Panc1 (cell line): ENCODE measurements around the gene SNCB. TPM values are rescaled to one million over a fixed set of nuclear protein-coding genes. Genes with fewer than 3 reads are reported as not detected.
A peak's percentile ranks its signal among the peaks of the same experiment; 100 is the strongest.

ENCODE experiments used
- ATAC-seq: fragments of 200-7000 bp; cut with Tn5 transposase; 2 replicates; pipeline ENCODE4 v1.9.1; 2020; ENCODE audit warnings: mild to moderate bottlenecking, moderate library complexity
- BruUV-seq: library from RNA; stranded (reverse); fragments of 400-500 nt; replicated peaks from 2 replicates; lab custom pipeline; 2021; lab: Mats Ljungman, UMichigan
- CTCF ChIA-PET: fragments of 300-600 bp; sonication (Branson Sonifier 250); formaldehyde crosslinking; loops from one replicate; lab custom pipeline; 2022; ENCODE audit warnings: antibody characterized with exemption; lab: Charles Lee
- POLR2A ChIA-PET: fragments of 300-600 bp; sonication (Branson Sonifier 250); formaldehyde crosslinking; loops from one replicate; lab custom pipeline; 2022; ENCODE audit warnings: antibody characterized with exemption; lab: Charles Lee
- DNase-seq: peaks from one replicate; pipeline ENCODE4 v3.0.0-alpha.2; 2010; ENCODE audit warnings: low read depth, low spot score
- H3K27ac ChIP-seq: 2 replicates; pipeline ENCODE4 v1.5.1; 2011; ENCODE audit warnings: mild to moderate bottlenecking, low read length, inconsistent platforms
- H3K27me3 ChIP-seq: fragments of 200-500 bp; sonication (Bioruptor generic); 2 replicates; pipeline ENCODE4 v1.6.0; 2014; ENCODE audit warnings: low read length, inconsistent platforms; ENCODE audit not compliant: control insufficient read depth, insufficient read depth
- H3K36me3 ChIP-seq: fragments of 200-500 bp; sonication (Bioruptor generic); 2 replicates; pipeline ENCODE4 v1.5.1; 2014; ENCODE audit warnings: inconsistent platforms, mild to moderate bottlenecking, low read length, moderate library complexity; ENCODE audit not compliant: control insufficient read depth, insufficient read depth
- H3K4me1 ChIP-seq: 2 replicates; pipeline ENCODE4 v1.5.1; 2011; ENCODE audit warnings: inconsistent platforms, mild to moderate bottlenecking, low read length, moderate library complexity; ENCODE audit not compliant: control insufficient read depth, insufficient read depth
- H3K4me3 ChIP-seq, 2 experiments: 2 replicates each; pipeline ENCODE4 v1.5.1; 2011 to 2012; ENCODE audit warnings: low read depth in 2 of 2, low read length in 2 of 2, mild to moderate bottlenecking in 2 of 2, inconsistent platforms in 1 of 2, moderate library complexity in 1 of 2
- H3K9me3 ChIP-seq: fragments of 200-500 bp; sonication (Bioruptor generic); 2 replicates; pipeline ENCODE4 v1.5.1; 2014; ENCODE audit warnings: low read depth, mild to moderate bottlenecking, inconsistent platforms, low read length, moderate library complexity; ENCODE audit not compliant: control insufficient read depth, insufficient read depth
- POLR2AphosphoS5 ChIP-seq: IDR thresholded peaks from 2 replicates; pipeline ENCODE4 v1.6.1; 2012; ENCODE audit warnings: mild to moderate bottlenecking, low read depth, low read length, moderate library complexity
- SIN3A ChIP-seq: IDR thresholded peaks from 2 replicates; pipeline ENCODE4 v1.6.1; 2012; ENCODE audit warnings: low read depth, mild to moderate bottlenecking, low read length, moderate library complexity, borderline replicate concordance; ENCODE audit not compliant: insufficient read depth
- TCF7L2 ChIP-seq: IDR thresholded peaks from 2 replicates; pipeline ENCODE4 v1.6.1; 2011; ENCODE audit warnings: mild to moderate bottlenecking, low read depth, low read length, inconsistent platforms
- in situ Hi-C: cut with HindIII; loops from 2 replicates; pipeline ENCODE4 v1.10.0; 2016; ENCODE audit warnings: low sequenced_read_pairs, low pct_unique_long_range_greater_than_20kb
- intact Hi-C: fragments of 100-400 bp; cut with micrococcal nuclease; formaldehyde crosslinking; loops from one replicate; pipeline ENCODE4 v1.10.0; 2022; ENCODE audit not compliant: unreplicated experiment
- microRNA-seq: library from miRNA; unstranded; fragments of <30 nt; microRNA quantifications from one replicate; pipeline ENCODE4 v1.1.0, GENCODE V29; 2020; ENCODE audit not compliant: unreplicated experiment
- total RNA-seq: library from RNA; stranded (reverse); gene quantifications from one replicate; pipeline ENCODE4 v1.2.1, GENCODE V29; 2021; ENCODE audit not compliant: unreplicated experiment
- TF ChIP-seq, protein P1 (sequence below): fragments of 450-650 bp; IDR thresholded peaks from 2 replicates; pipeline ENCODE4 v1.5.1; 2017; ENCODE audit warnings: mild to moderate bottlenecking
- TF ChIP-seq, protein P2 (sequence below), 2 experiments: IDR thresholded peaks; 2 replicates each; pipeline ENCODE4 v1.6.1; 2011 to 2012; ENCODE audit warnings: low read depth in 2 of 2, control low read depth in 1 of 2, low read length in 1 of 2, mild to moderate bottlenecking in 1 of 2, moderate library complexity in 1 of 2; ENCODE audit not compliant: insufficient read depth in 1 of 2

The SNCB gene
- total RNA-seq, 1 experiment from 2014 or later = 0.77 TPM

DNA sequence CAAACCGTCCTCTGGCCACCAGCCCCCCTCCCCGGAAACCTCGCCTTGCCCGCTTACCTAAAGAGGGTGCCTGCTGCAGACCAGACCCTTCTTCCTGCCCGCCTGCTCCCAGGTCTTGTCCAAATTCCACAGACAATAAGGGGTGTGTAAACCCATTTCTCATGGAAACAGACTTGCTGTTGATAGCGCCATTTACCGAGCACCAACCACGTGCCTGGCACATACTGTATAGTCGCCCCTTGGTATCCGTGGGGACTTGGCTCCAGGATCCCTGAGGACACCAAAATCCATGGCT, 56.1 kb downstream of the SNCB start:
- no peak for TF ChIP-seq SIN3A
- TF ChIP-seq, protein P1, sequence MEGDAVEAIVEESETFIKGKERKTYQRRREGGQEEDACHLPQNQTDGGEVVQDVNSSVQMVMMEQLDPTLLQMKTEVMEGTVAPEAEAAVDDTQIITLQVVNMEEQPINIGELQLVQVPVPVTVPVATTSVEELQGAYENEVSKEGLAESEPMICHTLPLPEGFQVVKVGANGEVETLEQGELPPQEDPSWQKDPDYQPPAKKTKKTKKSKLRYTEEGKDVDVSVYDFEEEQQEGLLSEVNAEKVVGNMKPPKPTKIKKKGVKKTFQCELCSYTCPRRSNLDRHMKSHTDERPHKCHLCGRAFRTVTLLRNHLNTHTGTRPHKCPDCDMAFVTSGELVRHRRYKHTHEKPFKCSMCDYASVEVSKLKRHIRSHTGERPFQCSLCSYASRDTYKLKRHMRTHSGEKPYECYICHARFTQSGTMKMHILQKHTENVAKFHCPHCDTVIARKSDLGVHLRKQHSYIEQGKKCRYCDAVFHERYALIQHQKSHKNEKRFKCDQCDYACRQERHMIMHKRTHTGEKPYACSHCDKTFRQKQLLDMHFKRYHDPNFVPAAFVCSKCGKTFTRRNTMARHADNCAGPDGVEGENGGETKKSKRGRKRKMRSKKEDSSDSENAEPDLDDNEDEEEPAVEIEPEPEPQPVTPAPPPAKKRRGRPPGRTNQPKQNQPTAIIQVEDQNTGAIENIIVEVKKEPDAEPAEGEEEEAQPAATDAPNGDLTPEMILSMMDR = peak; percentile 72
- CTCF ChIA-PET = interaction anchor here (0.5 to 2.0 kb wide), 3 partner anchors 9 to 146 kb away, joined by 5 to 9 read pairs (median 6); partner anchors contain the start of gene TSPAN17
- Histone ChIP-seq H3K9me3 (no peaks in the 10 kb centered on the region), H3K27ac (no peak overlapping the region), H3K4me3 (no peak overlapping the region), H3K36me3 (no peaks in the 10 kb centered on the region), H3K27me3 (no peaks in the 10 kb centered on the region), H3K4me1 (no peaks in the 10 kb centered on the region; the same call in 1 of the 2 replicates)
- DNase-seq (no peak), ATAC-seq (peak; percentile 6; the same call in 1 of the 2 replicates)
- no TSS peak for BruUV-seq
- intact Hi-C loops (no loop called here), in situ Hi-C loops (no loop called here)
- POLR2A ChIA-PET = no interaction called here

DNA sequence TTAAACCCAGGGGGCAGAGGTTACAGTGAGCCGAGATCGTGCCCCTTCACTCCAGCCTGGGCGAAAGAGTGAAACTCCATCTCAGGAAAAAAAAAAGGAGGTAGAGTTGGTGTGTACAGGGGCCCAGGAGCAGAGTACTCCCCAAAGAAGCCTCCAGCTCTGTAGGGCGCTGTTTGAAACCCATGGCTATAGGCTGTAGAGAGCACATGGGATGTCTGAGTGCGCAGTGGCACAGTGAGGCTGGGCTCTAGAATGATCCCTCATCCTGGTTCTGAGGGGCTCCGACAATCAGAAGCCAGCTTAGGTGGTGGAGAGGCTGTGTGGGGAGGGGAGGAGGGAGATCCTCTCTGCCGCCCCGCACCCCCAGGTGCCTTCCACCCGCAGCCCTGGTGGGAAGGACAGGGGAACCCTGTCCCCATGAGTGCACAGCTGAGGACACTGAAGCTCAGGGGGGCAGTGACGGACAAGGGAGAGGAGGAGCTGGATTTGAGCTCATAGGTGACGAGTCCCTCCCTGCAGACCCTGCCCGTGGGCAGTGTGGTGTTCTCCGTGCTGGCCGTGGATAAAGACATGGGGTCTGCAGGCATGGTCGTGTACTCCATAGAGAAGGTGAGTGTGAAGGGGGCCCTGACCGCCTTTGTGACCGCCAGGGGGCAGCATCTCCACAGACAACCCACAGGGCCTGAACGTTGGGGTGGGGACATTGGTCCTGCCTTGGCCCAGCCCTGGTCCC, 56.6 kb downstream of the SNCB start:
- no TSS peak for BruUV-seq
- TF ChIP-seq TCF7L2 (no peak), POLR2AphosphoS5 (no peak), SIN3A (no peak)
- TF ChIP-seq, protein P1 = peak; percentile 95
- TF ChIP-seq, protein P2, sequence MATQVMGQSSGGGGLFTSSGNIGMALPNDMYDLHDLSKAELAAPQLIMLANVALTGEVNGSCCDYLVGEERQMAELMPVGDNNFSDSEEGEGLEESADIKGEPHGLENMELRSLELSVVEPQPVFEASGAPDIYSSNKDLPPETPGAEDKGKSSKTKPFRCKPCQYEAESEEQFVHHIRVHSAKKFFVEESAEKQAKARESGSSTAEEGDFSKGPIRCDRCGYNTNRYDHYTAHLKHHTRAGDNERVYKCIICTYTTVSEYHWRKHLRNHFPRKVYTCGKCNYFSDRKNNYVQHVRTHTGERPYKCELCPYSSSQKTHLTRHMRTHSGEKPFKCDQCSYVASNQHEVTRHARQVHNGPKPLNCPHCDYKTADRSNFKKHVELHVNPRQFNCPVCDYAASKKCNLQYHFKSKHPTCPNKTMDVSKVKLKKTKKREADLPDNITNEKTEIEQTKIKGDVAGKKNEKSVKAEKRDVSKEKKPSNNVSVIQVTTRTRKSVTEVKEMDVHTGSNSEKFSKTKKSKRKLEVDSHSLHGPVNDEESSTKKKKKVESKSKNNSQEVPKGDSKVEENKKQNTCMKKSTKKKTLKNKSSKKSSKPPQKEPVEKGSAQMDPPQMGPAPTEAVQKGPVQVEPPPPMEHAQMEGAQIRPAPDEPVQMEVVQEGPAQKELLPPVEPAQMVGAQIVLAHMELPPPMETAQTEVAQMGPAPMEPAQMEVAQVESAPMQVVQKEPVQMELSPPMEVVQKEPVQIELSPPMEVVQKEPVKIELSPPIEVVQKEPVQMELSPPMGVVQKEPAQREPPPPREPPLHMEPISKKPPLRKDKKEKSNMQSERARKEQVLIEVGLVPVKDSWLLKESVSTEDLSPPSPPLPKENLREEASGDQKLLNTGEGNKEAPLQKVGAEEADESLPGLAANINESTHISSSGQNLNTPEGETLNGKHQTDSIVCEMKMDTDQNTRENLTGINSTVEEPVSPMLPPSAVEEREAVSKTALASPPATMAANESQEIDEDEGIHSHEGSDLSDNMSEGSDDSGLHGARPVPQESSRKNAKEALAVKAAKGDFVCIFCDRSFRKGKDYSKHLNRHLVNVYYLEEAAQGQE (IDR thresholded peaks at IDR 0.05; ENCODE audit: insufficient read depth in 1 of 2, low read depth in 2 of 2, low read length in 1 of 2) = no peak
- H3K27ac ChIP-seq = no peak overlapping the region
- no peaks in the 10 kb centered on the region for H3K9me3 ChIP-seq
- DNase-seq (no peak), ATAC-seq (peak; percentile 86)
- POLR2A ChIA-PET = no interaction called here
- no peak overlapping the region for H3K4me3 ChIP-seq
- in situ Hi-C loops = no loop called here
- intact Hi-C loops = no loop called here
- H3K27me3 ChIP-seq = no peaks in the 10 kb centered on the region
- H3K36me3 ChIP-seq = no peaks in the 10 kb centered on the region
- CTCF ChIA-PET = interaction anchor here (0.5 to 2.0 kb wide), 7 partner anchors 9 to 877 kb away, joined by 3 to 9 read pairs (median 6); partner anchors contain the start of genes RNF44 and TSPAN17
- H3K4me1 ChIP-seq = no peaks in the 10 kb centered on the region; the same call in 1 of the 2 replicates

Small RNA genes within 50 kb of the gene (microRNA-seq; reads per million reads assigned to microRNA genes)
- not detected for gene MIR4281

Other genes starting within 250 kb of the SNCB start
- 76.2 TPM for gene NOP16, start 241.9 kb downstream of the SNCB start, total RNA-seq
- 162 TPM for gene HIGD2A, start 241.8 kb downstream of the SNCB start, total RNA-seq
- gene CLTB, start 214.0 kb downstream of the SNCB start, total RNA-seq = 124 TPM
- gene FAF2, start 182.1 kb downstream of the SNCB start, total RNA-seq = 86.6 TPM
- gene RNF44, start 93.1 kb downstream of the SNCB start, total RNA-seq = 113 TPM
- 0.72 TPM for gene CDHR2, start 81.2 kb downstream of the SNCB start, total RNA-seq
- gene GPRIN1, start 20.4 kb downstream of the SNCB start, total RNA-seq = 18.9 TPM
- gene EIF4E1B, start 141 bp upstream of the SNCB start, total RNA-seq = not detected
- gene TSPAN17, start 16.9 kb upstream of the SNCB start, total RNA-seq = 64.7 TPM
- 0.13 TPM for gene UNC5A, start 180.0 kb upstream of the SNCB start, total RNA-seq